IPS-NIHi7 (cell line): ENCODE measurements around the gene UBE2H.

Source experiments
- DNase-seq: peaks from one replicate; pipeline ENCODE4 v3.0.0; 2012; ENCODE audit warnings: mixed read lengths; ENCODE audit errors: extremely low spot score

Gene UBE2H

DNA sequence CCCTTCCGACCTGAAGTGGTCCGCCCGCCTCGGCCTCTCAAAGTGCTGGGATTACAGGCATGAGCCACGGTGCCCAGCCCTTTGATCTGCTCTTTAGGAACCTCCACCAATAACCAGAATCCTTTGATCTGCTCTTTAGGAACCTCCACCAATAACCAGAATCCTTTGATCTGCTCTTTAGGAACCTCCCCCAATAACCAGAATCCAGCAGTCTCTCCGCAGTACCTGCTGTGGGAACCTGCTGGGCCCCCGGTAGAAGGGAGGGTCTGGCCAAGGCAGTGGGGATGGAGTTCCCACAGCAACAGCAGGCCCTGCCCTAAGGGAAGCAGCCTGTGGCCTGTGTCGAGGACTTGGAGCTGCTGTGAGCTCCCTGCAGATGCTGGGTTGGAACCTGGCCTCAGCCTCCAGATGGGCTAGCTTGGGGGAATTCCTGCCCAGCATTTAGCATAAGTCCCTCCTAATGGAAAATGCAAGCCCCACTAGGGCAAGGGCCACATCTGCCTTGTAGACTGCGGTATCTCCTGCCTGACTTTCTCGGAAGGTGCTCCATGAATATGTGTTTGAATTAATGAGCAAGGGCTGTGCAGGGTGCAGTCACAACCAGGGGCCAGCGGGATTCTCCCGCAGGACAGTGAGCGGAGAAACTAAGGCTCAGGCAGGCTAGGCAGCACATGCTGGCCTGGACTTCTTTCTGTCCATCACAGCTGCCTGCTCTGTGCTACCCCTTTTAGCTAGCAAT, 165.8 kb downstream of the UBE2H start:
- no peak for DNase-seq

DNA sequence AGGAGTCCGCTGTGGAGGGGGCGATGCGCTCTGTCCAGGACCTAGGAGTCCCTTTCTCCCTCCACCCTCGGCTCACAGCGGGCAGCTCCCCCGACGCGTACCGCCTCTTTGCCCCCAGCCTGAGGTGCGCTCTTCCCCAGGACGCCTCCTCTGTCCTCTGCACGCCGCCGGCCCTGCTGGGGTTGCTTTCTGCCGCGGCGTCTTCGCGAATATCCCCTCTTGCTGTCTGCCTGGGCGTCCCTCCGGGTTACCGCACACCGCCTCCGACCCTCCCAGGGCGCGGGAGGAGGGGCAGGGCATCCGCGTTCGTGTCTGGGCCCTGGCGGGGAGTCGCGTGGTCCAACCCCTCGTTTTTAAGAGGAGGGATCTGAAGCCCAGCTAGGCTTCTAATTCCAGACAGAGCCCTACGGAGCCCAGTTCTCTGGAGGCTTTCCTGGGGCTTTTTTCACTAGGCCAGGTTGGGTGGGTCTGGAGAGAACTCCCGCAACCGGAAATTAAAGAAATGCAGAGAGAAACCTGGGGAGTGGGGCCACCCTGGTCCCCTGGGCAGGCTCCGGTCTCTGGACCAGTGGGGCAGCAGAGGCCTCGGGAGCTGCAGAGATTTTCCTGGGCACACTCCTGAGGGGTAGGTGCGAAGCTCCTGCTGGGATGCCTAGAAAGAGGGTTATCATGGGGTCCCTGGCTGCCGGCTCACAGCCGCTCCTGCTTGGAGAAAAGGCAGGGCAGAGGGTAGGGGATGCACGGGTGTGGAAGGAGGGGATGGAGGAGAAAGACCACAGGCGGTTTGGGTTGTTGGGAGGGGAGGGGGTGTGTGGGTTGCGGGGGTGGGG, 166.9 kb downstream of the UBE2H start:
- DNase-seq = no peak

DNA sequence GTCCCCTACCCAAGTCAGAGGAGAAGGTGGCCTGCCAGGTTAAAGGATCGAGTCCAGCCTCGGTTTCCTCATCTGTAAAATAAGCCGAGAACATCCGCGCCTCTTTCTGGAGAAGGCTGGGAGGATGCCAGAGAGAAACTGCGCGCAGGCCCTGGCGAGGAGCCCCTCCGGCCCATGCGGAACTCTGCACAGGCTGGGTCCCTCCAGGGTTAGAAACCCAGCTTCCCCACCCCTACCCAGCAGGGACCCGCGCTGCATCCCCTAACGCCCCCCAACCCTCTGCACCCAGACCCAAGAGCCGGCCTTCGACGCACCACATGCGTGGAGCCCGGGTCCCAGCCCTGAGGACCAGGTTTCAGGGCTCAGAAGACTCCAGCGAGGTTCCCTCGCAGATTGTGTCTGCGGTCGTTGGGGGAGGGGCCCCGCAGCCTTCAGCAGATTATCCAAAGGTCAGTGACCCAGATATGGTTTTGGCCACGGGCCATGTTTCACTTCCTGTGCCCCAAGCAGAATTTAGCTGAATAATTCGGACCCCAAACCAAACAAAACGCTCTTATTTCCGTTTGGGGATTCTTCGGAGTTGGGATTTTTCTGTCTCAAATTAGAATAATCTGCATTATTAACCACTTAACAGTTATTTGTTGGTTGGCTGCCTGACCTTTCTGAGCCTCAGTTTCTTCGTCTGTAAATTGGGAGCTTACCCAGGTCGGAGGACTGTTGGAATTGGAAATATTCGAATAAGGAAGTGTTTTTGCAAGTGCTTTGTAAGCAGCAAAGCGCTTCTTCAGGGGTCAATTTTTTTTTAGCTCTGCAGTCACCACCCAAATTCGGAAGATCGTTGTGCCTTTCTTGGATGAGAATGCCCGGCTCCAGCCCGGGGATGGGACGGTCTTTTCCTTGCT, 167.7 kb downstream of the UBE2H start:
- no peak for DNase-seq

DNA sequence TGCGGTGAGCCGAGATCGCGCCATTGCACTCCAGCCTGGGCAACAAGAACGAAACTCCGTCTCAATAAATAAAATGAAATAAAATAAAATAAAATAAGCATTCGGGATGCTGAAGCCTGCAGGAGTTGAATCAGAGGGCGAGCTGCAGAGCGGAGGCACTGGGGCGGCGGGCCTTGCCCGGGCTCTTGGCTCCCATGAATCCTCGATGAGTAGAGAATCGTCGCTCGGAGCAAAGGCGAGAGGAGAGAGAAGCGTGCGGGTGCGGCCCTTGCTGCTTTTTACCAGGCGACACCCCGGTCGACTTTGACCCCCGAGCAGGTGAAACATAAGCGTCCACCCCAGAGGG, 168.3 kb downstream of the UBE2H start:
- no peak for DNase-seq

DNA sequence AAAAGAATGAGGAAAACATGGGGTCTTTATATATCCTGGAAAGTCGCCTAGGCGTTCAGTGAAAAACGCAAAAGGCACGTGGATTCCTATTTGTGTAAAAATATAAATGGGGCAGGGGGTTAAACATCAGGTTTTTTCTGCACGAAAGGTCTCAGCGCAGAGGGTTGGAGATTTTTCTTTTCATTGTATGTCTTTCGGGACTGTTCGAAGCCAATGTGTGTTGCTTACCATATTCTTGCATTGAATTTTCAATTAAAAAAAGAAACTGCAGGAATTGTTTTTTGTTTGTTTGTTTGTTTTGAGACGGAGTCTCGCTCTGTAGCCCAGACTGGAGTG, 169.2 kb downstream of the UBE2H start:
- no peak for DNase-seq

DNA sequence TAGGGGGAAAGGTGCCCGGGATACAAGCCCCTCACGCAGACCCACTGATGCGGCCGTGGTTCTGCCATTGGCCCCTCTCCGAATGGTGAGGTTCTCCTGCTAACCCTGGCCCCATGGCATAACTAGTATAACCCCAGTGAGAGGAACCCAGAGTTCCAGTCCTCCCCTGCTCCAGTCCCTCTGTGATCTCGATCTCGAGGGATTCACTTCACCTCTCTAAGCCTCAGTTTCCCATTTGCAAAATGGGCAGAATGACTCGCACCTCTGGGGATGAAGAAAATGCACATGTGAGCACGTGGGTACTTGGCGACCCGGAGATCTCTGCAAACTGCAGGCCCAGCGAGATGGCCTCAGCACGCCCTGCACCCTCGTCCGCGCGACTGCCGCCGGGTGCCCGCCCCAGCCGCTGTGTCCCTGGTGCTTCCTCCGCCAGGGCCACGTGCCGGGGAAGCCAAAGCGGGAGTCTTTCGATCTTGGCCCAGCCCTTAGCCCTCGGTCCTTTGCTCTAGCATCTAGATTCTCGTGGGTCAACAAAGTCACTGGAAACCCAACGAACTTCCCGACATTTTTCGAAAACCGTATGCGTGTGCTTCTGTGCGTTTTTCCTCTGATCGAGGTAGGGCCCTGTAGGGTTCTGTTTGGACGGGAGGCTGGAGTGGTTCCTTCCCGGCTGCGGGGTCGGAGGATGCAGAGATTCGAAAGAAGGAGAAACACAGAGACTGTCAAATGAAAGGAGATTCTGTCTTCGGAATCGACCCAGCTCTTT, 169.8 kb downstream of the UBE2H start:
- no peak for DNase-seq

DNA sequence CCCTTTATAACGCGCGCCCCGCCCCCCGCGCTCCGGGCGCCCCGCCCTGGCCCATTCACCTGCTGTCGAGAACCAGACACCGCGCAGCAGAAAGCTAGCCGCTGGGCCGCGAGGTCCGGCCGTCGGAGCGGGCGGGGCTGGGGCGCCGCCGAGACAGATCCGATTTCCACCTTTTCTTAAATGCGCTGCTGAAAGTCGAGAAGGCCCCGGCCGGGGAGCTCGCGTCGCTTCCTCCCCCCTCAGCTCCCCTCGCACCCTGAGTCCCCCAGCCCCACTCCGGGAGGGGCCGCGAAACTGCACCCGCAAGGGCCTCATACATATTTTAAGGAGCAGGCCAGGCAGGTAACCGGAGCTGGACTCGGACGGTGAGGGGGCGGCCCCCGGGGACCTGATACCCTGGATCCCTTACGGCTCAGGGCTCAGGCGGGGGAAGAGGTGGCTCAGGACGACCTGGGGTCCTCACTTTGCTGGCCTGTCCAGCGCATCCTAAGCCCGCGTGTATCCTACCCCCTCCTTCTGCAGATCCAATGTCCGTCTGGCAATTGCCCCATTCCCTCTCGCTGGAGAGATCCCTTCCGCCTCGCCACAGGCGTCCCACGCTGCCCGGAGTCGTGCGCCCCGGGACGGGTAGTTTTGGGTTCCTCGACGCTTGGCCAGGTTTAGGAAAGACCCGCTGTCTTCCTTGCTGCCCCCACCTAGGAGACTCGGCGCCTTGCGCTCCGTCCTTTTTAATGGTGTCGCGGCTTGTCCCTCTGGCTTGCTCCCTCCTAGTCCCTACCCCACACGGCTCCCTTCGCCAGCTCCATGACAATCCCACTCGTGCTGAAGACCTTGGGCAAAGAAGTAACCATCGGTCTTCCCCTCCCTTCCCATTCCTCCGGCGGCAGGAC, 170.6 kb downstream of the UBE2H start:
- peak; percentile 55 for DNase-seq

DNA sequence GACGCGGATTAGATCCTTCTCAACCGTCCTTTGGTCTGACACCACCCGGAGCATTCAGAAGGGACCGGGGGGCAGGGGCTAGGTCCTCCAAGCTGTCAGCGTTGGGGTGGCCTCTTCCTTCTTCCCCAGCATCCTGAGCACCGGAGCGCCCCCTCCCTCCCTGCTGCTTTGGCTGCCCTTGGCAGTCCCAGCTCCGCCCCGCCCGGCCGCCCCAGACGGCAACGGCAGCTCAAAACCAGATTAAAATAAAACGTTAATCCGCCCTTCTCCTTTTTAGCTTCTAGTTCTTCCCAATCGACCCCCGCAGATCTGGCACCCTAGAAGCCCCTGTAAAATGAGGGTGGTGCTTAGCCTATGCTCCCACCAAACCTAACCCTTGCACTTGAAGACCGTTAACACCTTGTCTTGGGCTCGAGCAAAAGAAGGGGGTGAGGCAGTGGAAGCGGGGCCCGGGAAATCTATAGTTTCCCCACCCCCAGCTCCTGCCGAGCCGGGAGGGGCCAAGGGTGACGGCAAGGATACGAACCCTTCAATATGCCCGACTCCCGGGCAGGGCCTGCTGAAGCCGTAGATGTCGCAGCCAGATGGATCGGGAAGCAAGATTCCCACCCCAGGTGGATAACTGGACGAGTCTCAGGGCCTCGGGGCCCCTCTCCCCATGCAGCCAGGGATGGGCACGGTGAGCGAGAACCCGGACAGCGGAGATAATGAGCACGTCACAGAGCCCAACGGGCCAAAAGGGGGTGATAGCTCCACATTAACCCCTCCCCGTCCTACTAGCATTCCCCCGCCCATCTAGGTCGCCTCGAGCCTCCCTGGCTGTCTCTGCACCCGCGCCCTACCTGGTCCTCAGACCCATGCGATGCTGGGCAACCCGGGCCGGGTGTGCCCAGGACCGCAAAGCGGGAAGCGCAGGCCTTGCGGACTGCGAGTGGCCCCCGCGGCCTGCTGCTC, 171.5 kb downstream of the UBE2H start:
- peak; percentile 48 for DNase-seq
